GM12878 (cell line): ENCODE results near the gene DDX51. TPM values are rescaled to one million over a fixed set of nuclear protein-coding genes. Genes with fewer than 3 reads are reported as not detected.
A peak's percentile ranks its signal among the peaks of the same experiment; 100 is the strongest.

Source experiments
- ATAC-seq: fragments of 200-7000 bp; cut with Tn5 transposase; 3 replicates; pipeline ENCODE4 v1.9.1; 2020; ENCODE audit warnings: mild to moderate bottlenecking, moderate library complexity
- BruUV-seq: library from RNA; stranded (reverse); fragments of 400-500 nt; replicated peaks from 2 replicates; lab custom pipeline; 2021; lab: Mats Ljungman, UMichigan
- CTCF ChIA-PET: fragments of 300-600 bp; sonication (Branson Sonifier 250); formaldehyde crosslinking; extraction: SDS; loops from one replicate; lab custom pipeline; 2021; ENCODE audit warnings: inconsistent platforms; lab: Yijun Ruan, JAX
- POLR2A ChIA-PET: fragments of 350-600 bp; formaldehyde crosslinking; extraction: SDS; loops from one replicate; lab custom pipeline; 2021; ENCODE audit warnings: inconsistent platforms; lab: Charles Lee
- RAD21 ChIA-PET: fragments of 300-600 bp; sonication (Branson Sonifier 250); formaldehyde crosslinking; loops from one replicate; lab custom pipeline; 2023; ENCODE audit warnings: antibody characterized with exemption; ENCODE audit not compliant: unreplicated experiment; lab: Charles Lee
- SMC1A ChIA-PET: fragments of 300-600 bp; sonication (Branson Sonifier 250); formaldehyde crosslinking; loops from one replicate; lab custom pipeline; 2023; ENCODE audit not compliant: unreplicated experiment, uncharacterized antibody; lab: Charles Lee
- DNase-seq: peaks from one replicate; pipeline ENCODE4 v3.0.0-alpha.2; 2011; ENCODE audit warnings: low read depth, low spot score
- FAIRE-seq: peaks from 3 replicates; lab custom pipeline; 2011; peaks lifted over from hg19 to GRCh38; lab: Jason Lieb, UNC
- H2AFZ ChIP-seq: 2 replicates; pipeline ENCODE4 v1.6.0; 2011; ENCODE audit warnings: low read depth, low read length, control low read depth; ENCODE audit not compliant: control insufficient read depth
- H3K27ac ChIP-seq: 2 replicates; pipeline ENCODE4 v1.5.1; 2011; ENCODE audit warnings: control low read depth; ENCODE audit not compliant: control insufficient read depth, insufficient read depth
- H3K27me3 ChIP-seq, 2 experiments: replicated peaks in 1 of 2; 2 replicates each; pipeline versions ENCODE4 v1.6.0 to v1.6.1; 2011; ENCODE audit warnings: low read length in 1 of 2; ENCODE audit not compliant: control insufficient read depth in 2 of 2, insufficient read depth in 2 of 2
- H3K36me3 ChIP-seq, 2 experiments: 2 replicates each; pipeline ENCODE4 v1.5.1; 2011; ENCODE audit warnings: low read length in 1 of 2; ENCODE audit not compliant: control insufficient read depth in 2 of 2, insufficient read depth in 2 of 2
- H3K4me1 ChIP-seq: 2 replicates; pipeline ENCODE4 v1.6.1; 2011; ENCODE audit warnings: mild to moderate bottlenecking, low read length, moderate library complexity, mixed read lengths; ENCODE audit not compliant: control insufficient read depth, insufficient read depth
- H3K4me2 ChIP-seq: 2 replicates; pipeline ENCODE4 v1.6.0; 2011; ENCODE audit warnings: control low read depth; ENCODE audit not compliant: control insufficient read depth, insufficient read depth
- H3K4me3 ChIP-seq: fragments of 200-600 bp; sonication (generic); 2 replicates; pipeline ENCODE4 v1.5.1; 2016
- H3K79me2 ChIP-seq: 2 replicates; pipeline ENCODE4 v1.6.0; 2011; ENCODE audit warnings: low read length; ENCODE audit not compliant: control insufficient read depth, insufficient read depth
- H3K9ac ChIP-seq: 2 replicates; pipeline ENCODE4 v1.8.0; 2011; ENCODE audit warnings: low read length, control low read depth, mixed read lengths; ENCODE audit not compliant: control insufficient read depth, insufficient read depth
- H3K9me3 ChIP-seq: replicated peaks from 3 replicates; pipeline ENCODE4 v1.5.1; 2011; ENCODE audit warnings: mild to moderate bottlenecking, low read length; ENCODE audit not compliant: control insufficient read depth, insufficient read depth
- H4K20me1 ChIP-seq: 2 replicates; pipeline ENCODE4 v1.6.0; 2011; ENCODE audit not compliant: control insufficient read depth, insufficient read depth
- BCL3 ChIP-seq: IDR thresholded peaks from 2 replicates; pipeline ENCODE4 v1.6.1; 2011; ENCODE audit warnings: borderline replicate concordance, low read depth, mild to moderate bottlenecking, moderate library complexity, low read length; ENCODE audit not compliant: insufficient read depth, poor library complexity, severe bottlenecking
- MTA2 ChIP-seq: fragments of 450-650 bp; IDR thresholded peaks from 2 replicates; pipeline ENCODE4 v1.6.1; 2016; ENCODE audit warnings: low read depth, mild to moderate bottlenecking, moderate library complexity
- NFYA ChIP-seq: IDR thresholded peaks from 2 replicates; pipeline ENCODE4 v1.6.1; 2011; ENCODE audit warnings: low read depth, mild to moderate bottlenecking, low read length, improper control_type of control experiment, borderline replicate concordance
- NFYB ChIP-seq: IDR thresholded peaks from 2 replicates; pipeline ENCODE4 v1.6.1; 2011; ENCODE audit warnings: low read depth, mild to moderate bottlenecking, low read length, improper control_type of control experiment, moderate library complexity; ENCODE audit not compliant: insufficient read depth
- SRF ChIP-seq, 2 experiments: IDR thresholded peaks; 2 replicates each; pipeline ENCODE4 v1.6.1; 2011; ENCODE audit warnings: low read depth in 2 of 2, low read length in 2 of 2, mild to moderate bottlenecking in 1 of 2, moderate library complexity in 1 of 2
- ZBTB11 ChIP-seq: fragments of 450-650 bp; formaldehyde crosslinking; IDR thresholded peaks from 2 replicates; pipeline ENCODE4 v1.5.0; 2022; ENCODE audit warnings: mild to moderate bottlenecking, missing genetic modification characterization
- ZNF217 ChIP-seq: fragments of 450-650 bp; IDR thresholded peaks from 2 replicates; pipeline ENCODE4 v1.6.1; 2017; ENCODE audit warnings: antibody characterized with exemption, mild to moderate bottlenecking
- WGBS: methylation state at CpG from one replicate; pipeline ENCODE4 v1.1.6; 2016; ENCODE audit warnings: low lambda C conversion rate; ENCODE audit not compliant: insufficient replicate concordance, insufficient coverage; ENCODE audit errors: missing lambda C conversion rate; 5-methylcytosine and 5-hydroxymethylcytosine counted together
- in situ Hi-C: fragments of 300-500 bp; cut with MboI; formaldehyde crosslinking; loops from 9 replicates; pipeline ENCODE4 v1.14.3; 2018; ENCODE audit warnings: mixed read lengths
- intact Hi-C: fragments of 100-400 bp; cut with micrococcal nuclease; formaldehyde crosslinking; loops from one replicate; pipeline ENCODE4 v1.14.2; 2022; ENCODE audit not compliant: unreplicated experiment
- polyA plus RNA-seq, 11 experiments: library from polyadenylated mRNA; depleted of rRNA in 4 of 11; unstranded in 6 of 11; stranded (reverse) in 5 of 11; fragments of >200 nt; fragmentation: Nextera tagmentation in 4 of 11; fragmentation: Illumina TruSeq in 1 of 11; extraction: Ambion mirVana in 4 of 11; extraction: Trizol in 1 of 11; gene quantifications; 1 replicate in 1 of 11; 2 replicates in 10 of 11; pipeline versions ENCODE4 v1.2.1 to v1.2.3, GENCODE V29; 2011 to 2016; ENCODE audit warnings: inconsistent platforms in 2 of 11, missing spikeins in 2 of 11, low read depth in 1 of 11
- total RNA-seq, 4 experiments: library from RNA; depleted of rRNA in 3 of 4; stranded (reverse); fragments of >200 nt in 3 of 4; fragmentation: Illumina TruSeq in 1 of 4; extraction: Trizol in 1 of 4; gene quantifications; 2 replicates each; pipeline versions ENCODE4 v1.2.1 to v1.2.3, GENCODE V29; 2013 to 2021
- TF ChIP-seq, protein P1 (sequence below): fragments of 150-350 bp; IDR thresholded peaks from 2 replicates; pipeline ENCODE4 v1.6.1; 2014; ENCODE audit warnings: mild to moderate bottlenecking, low read depth, low read length

The DDX51 gene
- total and polyA plus RNA-seq, 10 of the 15 experiments (the other 5 are each of a cell fraction or from before 2014, with no cell fraction given), result 0.97 to 29.1 (median 9.8) TPM

DNA sequence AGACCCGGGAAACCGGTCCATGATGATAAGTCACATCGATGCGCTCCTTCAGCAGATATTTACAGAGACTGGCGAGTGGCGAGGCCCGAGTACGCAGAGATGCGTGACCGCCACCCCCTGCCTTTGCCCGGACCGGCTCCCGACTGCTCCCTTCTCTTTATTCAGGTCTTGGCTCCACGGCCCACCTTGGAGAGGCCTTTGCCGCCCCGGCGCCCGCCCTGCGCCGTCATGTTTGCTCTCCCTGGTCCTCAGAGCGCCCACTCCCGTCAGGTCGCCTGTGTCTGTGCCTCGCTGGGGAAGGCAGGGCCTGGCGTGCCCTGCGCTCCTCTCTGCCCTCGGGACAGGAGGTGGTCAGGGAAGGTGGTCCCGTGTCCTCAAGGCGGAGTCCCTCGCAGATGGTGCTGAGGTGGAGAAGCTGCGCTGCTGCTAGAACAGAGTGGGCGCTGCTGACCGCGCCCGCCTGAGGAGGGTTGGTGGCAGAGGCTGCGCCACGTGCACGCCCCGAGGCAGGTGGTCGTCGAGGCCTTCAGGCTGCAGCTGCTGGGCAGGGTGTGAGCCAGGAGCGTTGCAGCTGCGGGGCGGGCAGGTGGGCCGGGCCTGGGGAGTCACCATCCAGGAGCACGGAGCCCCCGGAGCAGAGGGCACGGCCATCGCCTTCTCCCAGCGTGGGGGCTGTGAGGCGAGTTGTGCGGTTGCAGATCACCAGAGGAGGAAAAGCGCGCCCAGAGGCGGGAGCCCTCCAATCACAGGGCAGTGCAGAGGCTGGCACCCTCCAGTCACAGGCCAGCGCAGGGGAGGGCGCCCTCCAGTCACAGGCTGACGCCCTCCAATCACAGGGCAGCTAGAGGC, 27.2 kb downstream of the DDX51 start:
- ChIA-PET RAD21 (no interaction called here), SMC1A (no interaction called here), POLR2A (no interaction called here), CTCF (no interaction called here)
- intact Hi-C loops (no loop called here), in situ Hi-C loops (no loop called here)
- Histone ChIP-seq H4K20me1 (no peaks in the 10 kb centered on the region), H3K9ac (no peak overlapping the region), H3K36me3 (peaks cover 6 to 17% of the 10 kb centered on the region in 2 experiments; a peak in 3 of 4 replicates), H3K4me1 (no peaks in the 10 kb centered on the region), H3K4me3 (no peak overlapping the region), H3K9me3 (no peaks in the 10 kb centered on the region), H3K4me2 (no peak overlapping the region), H3K79me2 (no peaks in the 10 kb centered on the region), H3K27ac (no peak overlapping the region), H3K27me3 (no peaks in the 10 kb centered on the region), H2AFZ (no peak overlapping the region)
- 0 out of 2 replicates have a peak, but pooled peaks have one; percentile 25 for TF ChIP-seq NFYB
- TF ChIP-seq NFYA, result no peak
- no peak for ATAC-seq
- no peak for FAIRE-seq
- no TSS peak for BruUV-seq
- no peak for DNase-seq
- WGBS, result 97% methylated on average over 54 of the region's 58 CpGs

GRCh38 chr12:132115500-132115899, 28.6 kb downstream of the DDX51 start:
- ATAC-seq, result no peak
- Histone ChIP-seq H3K4me3 (no peak overlapping the region), H2AFZ (no peak overlapping the region), H4K20me1 (no peaks in the 10 kb centered on the region), H3K27me3 (no peaks in the 10 kb centered on the region), H3K36me3 (peaks cover 8 to 17% of the 10 kb centered on the region in 2 experiments; a peak in 3 of 4 replicates), H3K9me3 (no peaks in the 10 kb centered on the region), H3K4me2 (no peak overlapping the region), H3K27ac (no peak overlapping the region), H3K4me1 (no peaks in the 10 kb centered on the region), H3K79me2 (no peaks in the 10 kb centered on the region), H3K9ac (no peak overlapping the region)
- 88% methylated on average over 9 of the region's 9 CpGs for WGBS
- RAD21 ChIA-PET, result no interaction called here
- CTCF ChIA-PET, result no interaction called here
- in situ Hi-C loops (no loop called here), intact Hi-C loops (no loop called here)
- no TSS peak for BruUV-seq
- FAIRE-seq, result no peak
- no peak for DNase-seq
- SMC1A ChIA-PET, result no interaction called here
- POLR2A ChIA-PET, result interaction anchor here (0.6 kb wide), 1 partner anchor 10 kb away, joined by 3 read pairs; no protein-coding TSS in a partner anchor
- TF ChIP-seq MTA2, result no peak
- no peak for TF ChIP-seq ZNF217
- no peak for TF ChIP-seq BCL3
- TF ChIP-seq, protein P1, sequence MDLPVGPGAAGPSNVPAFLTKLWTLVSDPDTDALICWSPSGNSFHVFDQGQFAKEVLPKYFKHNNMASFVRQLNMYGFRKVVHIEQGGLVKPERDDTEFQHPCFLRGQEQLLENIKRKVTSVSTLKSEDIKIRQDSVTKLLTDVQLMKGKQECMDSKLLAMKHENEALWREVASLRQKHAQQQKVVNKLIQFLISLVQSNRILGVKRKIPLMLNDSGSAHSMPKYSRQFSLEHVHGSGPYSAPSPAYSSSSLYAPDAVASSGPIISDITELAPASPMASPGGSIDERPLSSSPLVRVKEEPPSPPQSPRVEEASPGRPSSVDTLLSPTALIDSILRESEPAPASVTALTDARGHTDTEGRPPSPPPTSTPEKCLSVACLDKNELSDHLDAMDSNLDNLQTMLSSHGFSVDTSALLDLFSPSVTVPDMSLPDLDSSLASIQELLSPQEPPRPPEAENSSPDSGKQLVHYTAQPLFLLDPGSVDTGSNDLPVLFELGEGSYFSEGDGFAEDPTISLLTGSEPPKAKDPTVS, result no peak
- TF ChIP-seq SRF (IDR thresholded peaks at IDR 0.05; ENCODE audit: low read depth in 2 of 2, low read length in 2 of 2), result no peak
- TF ChIP-seq ZBTB11 (CRISPR knock-in tag), result no peak
